ENCODE measurements around the gene CRTC3. TPM values are rescaled to one million over a fixed set of nuclear protein-coding genes. Genes with fewer than 3 reads are reported as not detected.

Gene CRTC3
- total RNA-seq, 1 experiment from 2014 or later, result 45.0 TPM

DNA sequence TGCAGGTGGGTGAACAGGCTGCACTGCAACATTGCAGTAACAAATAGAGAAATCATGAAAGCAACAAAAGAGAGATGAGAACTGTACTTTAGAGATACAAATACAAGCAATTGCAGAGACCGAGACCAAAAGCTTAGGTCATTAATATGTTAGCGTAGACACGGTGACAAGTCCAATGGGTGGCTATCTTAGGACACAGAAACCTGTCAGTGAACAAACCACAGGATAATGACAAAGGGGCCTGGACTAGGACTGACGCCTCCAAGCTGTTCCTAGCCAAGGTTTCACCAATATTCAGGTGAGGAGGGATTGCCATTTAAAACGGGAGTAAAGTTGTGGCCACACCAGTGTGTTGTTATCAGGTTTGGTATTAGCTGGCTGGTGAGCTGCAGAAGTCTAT is 145.7 kb downstream of the CRTC3 start:
- intact Hi-C loops (cut with micrococcal nuclease; ENCODE audit: unreplicated experiment) (no loop called here), in situ Hi-C loops (cut with HindIII; ENCODE audit: low pct_unique_long_range_greater_than_20kb, low sequenced_read_pairs) (no loop called here)
- CTCF ChIA-PET, result no interaction called here
- H3K4me3 ChIP-seq (ENCODE audit: low read depth in 2 of 2, low read length in 2 of 2), result no peak overlapping the region
- ATAC-seq (no peak), DNase-seq (ENCODE audit: low read depth, low spot score) (no peak)
- no peak for TF ChIP-seq TCF7L2 (IDR thresholded peaks at IDR 0.05; ENCODE audit: low read depth, low read length)
- no TSS peak for BruUV-seq (replicated peaks)
- no peaks in the 10 kb centered on the region for H3K4me1 ChIP-seq (ENCODE audit: control insufficient read depth, insufficient read depth, low read length)
- no peaks in the 10 kb centered on the region for H3K36me3 ChIP-seq (ENCODE audit: control insufficient read depth, insufficient read depth, low read length)
- no peaks in the 10 kb centered on the region for H3K27me3 ChIP-seq (ENCODE audit: control insufficient read depth, insufficient read depth, low read length)
- H3K9me3 ChIP-seq (ENCODE audit: control insufficient read depth, insufficient read depth, low read depth, low read length), result no peaks in the 10 kb centered on the region
- no peak overlapping the region for H3K27ac ChIP-seq (ENCODE audit: low read length)
- POLR2A ChIA-PET, result interaction anchor here (0.6 kb wide), 1 partner anchor 19 kb away, joined by 6 read pairs; no protein-coding TSS in a partner anchor

DNA sequence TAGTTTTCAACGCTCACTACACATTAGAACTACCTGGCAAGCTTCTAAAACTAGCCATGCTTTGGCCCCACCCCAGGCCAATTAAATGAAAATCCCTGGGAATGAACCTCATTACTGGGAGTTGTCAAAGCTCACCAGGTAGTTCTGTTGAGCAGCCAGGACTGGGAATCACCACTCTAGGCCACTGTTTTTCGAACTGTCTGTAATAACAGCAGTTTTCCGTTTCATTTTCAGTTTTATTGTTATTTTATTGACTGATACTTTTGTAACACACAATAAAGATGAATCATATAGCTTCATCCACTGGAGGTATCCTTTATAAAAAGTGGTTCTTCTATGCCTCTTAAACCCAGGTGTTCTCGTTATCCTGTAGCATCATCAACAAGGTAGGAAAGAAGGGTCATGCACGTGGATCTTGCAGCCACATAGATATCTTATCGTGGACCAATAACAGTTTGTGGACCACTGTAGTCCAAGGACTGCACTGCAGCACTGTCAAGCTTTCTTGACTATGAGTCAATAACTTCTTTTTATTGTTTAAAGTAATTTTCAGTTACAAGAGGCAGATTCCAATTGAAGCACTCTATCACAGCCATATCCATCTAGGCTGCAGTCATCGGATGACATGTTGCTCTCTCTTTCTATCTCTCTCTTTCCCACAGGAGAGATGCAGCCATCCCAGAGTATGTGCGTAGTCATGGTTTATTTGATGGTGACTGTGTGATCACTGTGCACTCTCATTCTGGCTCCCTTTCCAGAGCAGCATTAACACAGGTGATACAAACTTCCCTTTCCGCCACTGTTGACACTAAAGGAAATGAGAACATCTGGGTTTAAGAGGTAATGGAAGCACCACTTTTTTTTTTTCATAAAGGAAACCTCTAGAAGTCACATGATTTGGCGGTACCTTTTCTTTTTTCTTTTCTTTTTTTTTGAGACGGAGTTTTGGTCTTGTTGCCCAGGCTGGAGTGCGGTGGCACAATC is 148.4 kb downstream of the CRTC3 start:
- Histone ChIP-seq H3K36me3 (ENCODE audit: control insufficient read depth, insufficient read depth, low read length) (no peaks in the 10 kb centered on the region), H3K4me3 (ENCODE audit: low read depth in 2 of 2, low read length in 2 of 2) (no peak overlapping the region), H3K9me3 (ENCODE audit: control insufficient read depth, insufficient read depth, low read depth, low read length) (no peaks in the 10 kb centered on the region), H3K27me3 (ENCODE audit: control insufficient read depth, insufficient read depth, low read length) (no peaks in the 10 kb centered on the region), H3K4me1 (ENCODE audit: control insufficient read depth, insufficient read depth, low read length) (no peaks in the 10 kb centered on the region), H3K27ac (ENCODE audit: low read length) (no peak overlapping the region)
- no TSS peak for BruUV-seq (replicated peaks)
- in situ Hi-C loops (cut with HindIII; ENCODE audit: low pct_unique_long_range_greater_than_20kb, low sequenced_read_pairs) (no loop called here), intact Hi-C loops (cut with micrococcal nuclease; ENCODE audit: unreplicated experiment) (no loop called here)
- CTCF ChIA-PET, result no interaction called here
- ATAC-seq, result no peak
- POLR2A ChIA-PET, result no interaction called here
- no peak for DNase-seq (ENCODE audit: low read depth, low spot score)
- TF ChIP-seq, protein P1, sequence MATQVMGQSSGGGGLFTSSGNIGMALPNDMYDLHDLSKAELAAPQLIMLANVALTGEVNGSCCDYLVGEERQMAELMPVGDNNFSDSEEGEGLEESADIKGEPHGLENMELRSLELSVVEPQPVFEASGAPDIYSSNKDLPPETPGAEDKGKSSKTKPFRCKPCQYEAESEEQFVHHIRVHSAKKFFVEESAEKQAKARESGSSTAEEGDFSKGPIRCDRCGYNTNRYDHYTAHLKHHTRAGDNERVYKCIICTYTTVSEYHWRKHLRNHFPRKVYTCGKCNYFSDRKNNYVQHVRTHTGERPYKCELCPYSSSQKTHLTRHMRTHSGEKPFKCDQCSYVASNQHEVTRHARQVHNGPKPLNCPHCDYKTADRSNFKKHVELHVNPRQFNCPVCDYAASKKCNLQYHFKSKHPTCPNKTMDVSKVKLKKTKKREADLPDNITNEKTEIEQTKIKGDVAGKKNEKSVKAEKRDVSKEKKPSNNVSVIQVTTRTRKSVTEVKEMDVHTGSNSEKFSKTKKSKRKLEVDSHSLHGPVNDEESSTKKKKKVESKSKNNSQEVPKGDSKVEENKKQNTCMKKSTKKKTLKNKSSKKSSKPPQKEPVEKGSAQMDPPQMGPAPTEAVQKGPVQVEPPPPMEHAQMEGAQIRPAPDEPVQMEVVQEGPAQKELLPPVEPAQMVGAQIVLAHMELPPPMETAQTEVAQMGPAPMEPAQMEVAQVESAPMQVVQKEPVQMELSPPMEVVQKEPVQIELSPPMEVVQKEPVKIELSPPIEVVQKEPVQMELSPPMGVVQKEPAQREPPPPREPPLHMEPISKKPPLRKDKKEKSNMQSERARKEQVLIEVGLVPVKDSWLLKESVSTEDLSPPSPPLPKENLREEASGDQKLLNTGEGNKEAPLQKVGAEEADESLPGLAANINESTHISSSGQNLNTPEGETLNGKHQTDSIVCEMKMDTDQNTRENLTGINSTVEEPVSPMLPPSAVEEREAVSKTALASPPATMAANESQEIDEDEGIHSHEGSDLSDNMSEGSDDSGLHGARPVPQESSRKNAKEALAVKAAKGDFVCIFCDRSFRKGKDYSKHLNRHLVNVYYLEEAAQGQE (IDR thresholded peaks at IDR 0.05; ENCODE audit: insufficient read depth in 1 of 2, low read depth in 2 of 2, low read length in 1 of 2), result no peak
- TF ChIP-seq, protein P2, sequence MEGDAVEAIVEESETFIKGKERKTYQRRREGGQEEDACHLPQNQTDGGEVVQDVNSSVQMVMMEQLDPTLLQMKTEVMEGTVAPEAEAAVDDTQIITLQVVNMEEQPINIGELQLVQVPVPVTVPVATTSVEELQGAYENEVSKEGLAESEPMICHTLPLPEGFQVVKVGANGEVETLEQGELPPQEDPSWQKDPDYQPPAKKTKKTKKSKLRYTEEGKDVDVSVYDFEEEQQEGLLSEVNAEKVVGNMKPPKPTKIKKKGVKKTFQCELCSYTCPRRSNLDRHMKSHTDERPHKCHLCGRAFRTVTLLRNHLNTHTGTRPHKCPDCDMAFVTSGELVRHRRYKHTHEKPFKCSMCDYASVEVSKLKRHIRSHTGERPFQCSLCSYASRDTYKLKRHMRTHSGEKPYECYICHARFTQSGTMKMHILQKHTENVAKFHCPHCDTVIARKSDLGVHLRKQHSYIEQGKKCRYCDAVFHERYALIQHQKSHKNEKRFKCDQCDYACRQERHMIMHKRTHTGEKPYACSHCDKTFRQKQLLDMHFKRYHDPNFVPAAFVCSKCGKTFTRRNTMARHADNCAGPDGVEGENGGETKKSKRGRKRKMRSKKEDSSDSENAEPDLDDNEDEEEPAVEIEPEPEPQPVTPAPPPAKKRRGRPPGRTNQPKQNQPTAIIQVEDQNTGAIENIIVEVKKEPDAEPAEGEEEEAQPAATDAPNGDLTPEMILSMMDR (IDR thresholded peaks at IDR 0.05), result no peak

DNA sequence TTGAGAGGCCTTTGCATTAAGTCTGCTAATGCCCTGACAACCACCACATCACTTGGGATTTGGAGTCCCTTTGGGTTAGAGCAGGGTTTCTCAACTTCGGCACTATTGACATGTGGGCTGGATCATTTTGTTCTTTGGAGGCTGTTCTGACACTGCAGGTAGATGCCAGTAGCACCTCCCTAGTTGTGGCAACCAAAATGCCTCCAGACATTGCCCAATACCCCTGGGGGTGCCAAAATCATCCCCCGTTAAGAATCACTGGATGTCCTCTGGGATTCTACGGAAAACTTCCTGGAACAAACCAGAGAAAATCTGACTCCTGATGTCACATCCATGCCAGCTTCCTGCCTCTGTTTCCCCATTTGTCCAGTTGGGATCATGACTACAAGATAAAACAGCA is 150.2 kb downstream of the CRTC3 start:
- ChIA-PET POLR2A (no interaction called here), CTCF (no interaction called here)
- Histone ChIP-seq H3K27me3 (ENCODE audit: control insufficient read depth, insufficient read depth, low read length) (no peaks in the 10 kb centered on the region), H3K9me3 (ENCODE audit: control insufficient read depth, insufficient read depth, low read depth, low read length) (no peaks in the 10 kb centered on the region), H3K4me1 (ENCODE audit: control insufficient read depth, insufficient read depth, low read length) (no peaks in the 10 kb centered on the region), H3K27ac (ENCODE audit: low read length) (no peak overlapping the region), H3K4me3 (ENCODE audit: low read depth in 2 of 2, low read length in 2 of 2) (no peak overlapping the region), H3K36me3 (ENCODE audit: control insufficient read depth, insufficient read depth, low read length) (no peaks in the 10 kb centered on the region)
- in situ Hi-C loops (cut with HindIII; ENCODE audit: low pct_unique_long_range_greater_than_20kb, low sequenced_read_pairs) (no loop called here), intact Hi-C loops (cut with micrococcal nuclease; ENCODE audit: unreplicated experiment) (no loop called here)
- BruUV-seq (replicated peaks), result no TSS peak
- no peak for ATAC-seq
- TF ChIP-seq, protein P1 (IDR thresholded peaks at IDR 0.05; ENCODE audit: insufficient read depth in 1 of 2, low read depth in 2 of 2, low read length in 1 of 2), result no peak
- no peak for TF ChIP-seq POLR2AphosphoS5 (IDR thresholded peaks at IDR 0.05; ENCODE audit: low read depth, low read length)
- no peak for TF ChIP-seq SIN3A (IDR thresholded peaks at IDR 0.05; ENCODE audit: borderline replicate concordance, insufficient read depth, low read depth, low read length)
- no peak for TF ChIP-seq TCF7L2 (IDR thresholded peaks at IDR 0.05; ENCODE audit: low read depth, low read length)
- TF ChIP-seq, protein P2 (IDR thresholded peaks at IDR 0.05), result no peak
- no peak for DNase-seq (ENCODE audit: low read depth, low spot score)

Data from Panc1 (cell line).